ENCODE measurements around the gene AQP2. TPM values are rescaled to one million over a fixed set of nuclear protein-coding genes. Genes with fewer than 3 reads are reported as not detected.

AQP2 gene
- total RNA-seq, 2 experiments from 2014 or later: not detected

- Histone ChIP-seq H3K9me3 (ENCODE audit: low read length) (no peaks in the 10 kb centered on the region), H3K4me2 (ENCODE audit: low read length) (no peak overlapping the region), H2AFZ (ENCODE audit: low read length) (no peak overlapping the region; the same call in 1 of the 2 replicates), H3K9me2 (ENCODE audit: insufficient read depth, low read length) (no peaks in the 10 kb centered on the region), H3K36me3 (ENCODE audit: insufficient read depth, low read length) (no peaks in the 10 kb centered on the region), H3K4me1 (ENCODE audit: insufficient read depth, low read length, poor library complexity, severe bottlenecking) (peaks cover 20% of the 10 kb centered on the region), H3K27ac (ENCODE audit: low read depth, low read length, poor library complexity, severe bottlenecking) (no peak overlapping the region), H3K79me2 (ENCODE audit: insufficient read depth, low read depth, low read length) (no peaks in the 10 kb centered on the region), H3K4me3 (ENCODE audit: low read depth, low read length, poor library complexity, severe bottlenecking) (no peak overlapping the region), H4K20me1 (ENCODE audit: insufficient read depth, low read length) (no peaks in the 10 kb centered on the region)
- intact Hi-C loops (cut with micrococcal nuclease; ENCODE audit: unreplicated experiment): loop anchor here (10.0 kb wide), 1 partner anchor 78 kb away; no protein-coding TSS in a partner anchor
- no peak for DNase-seq (ENCODE audit: low spot score)
- TF ChIP-seq EZH2phosphoT487 (IDR thresholded peaks at IDR 0.05; ENCODE audit: borderline replicate concordance, low read depth, low read length): no peak
- POLR2A ChIA-PET: no interaction called here
- BruUV-seq (replicated peaks): no TSS peak
- CTCF ChIA-PET (ENCODE audit: unreplicated experiment): interaction anchor here (0.5 to 1.0 kb wide), 2 partner anchors 25 to 28 kb away, joined by 3 to 9 read pairs; no protein-coding TSS in a partner anchor
Measured at GRCh38 chr12:49942512-49942893, 8.0 kb upstream of the AQP2 start.

GRCh38 chr12:49942921-49943624, 7.5 kb upstream of the AQP2 start:
- no peak for DNase-seq (ENCODE audit: low spot score)
- Histone ChIP-seq H3K27ac (ENCODE audit: low read depth, low read length, poor library complexity, severe bottlenecking) (no peak overlapping the region), H2AFZ (ENCODE audit: low read length) (no peak overlapping the region), H3K4me3 (ENCODE audit: low read depth, low read length, poor library complexity, severe bottlenecking) (no peak overlapping the region), H3K79me2 (ENCODE audit: insufficient read depth, low read depth, low read length) (no peaks in the 10 kb centered on the region), H3K9me2 (ENCODE audit: insufficient read depth, low read length) (no peaks in the 10 kb centered on the region), H3K36me3 (ENCODE audit: insufficient read depth, low read length) (no peaks in the 10 kb centered on the region), H3K9me3 (ENCODE audit: low read length) (no peaks in the 10 kb centered on the region), H4K20me1 (ENCODE audit: insufficient read depth, low read length) (no peaks in the 10 kb centered on the region), H3K4me2 (ENCODE audit: low read length) (no peak overlapping the region), H3K4me1 (ENCODE audit: insufficient read depth, low read length, poor library complexity, severe bottlenecking) (peaks cover 20% of the 10 kb centered on the region)
- intact Hi-C loops (cut with micrococcal nuclease; ENCODE audit: unreplicated experiment): loop anchor here (10.0 kb wide), 1 partner anchor 78 kb away; no protein-coding TSS in a partner anchor
- no TSS peak for BruUV-seq (replicated peaks)
- TF ChIP-seq EZH2phosphoT487 (IDR thresholded peaks at IDR 0.05; ENCODE audit: borderline replicate concordance, low read depth, low read length) (no peak), CTCF (conservative IDR thresholded peaks at IDR 0.05; ENCODE audit: low read length) (no peak)
- POLR2A ChIA-PET: no interaction called here
- CTCF ChIA-PET (ENCODE audit: unreplicated experiment): interaction anchor here (0.6 to 1.0 kb wide), 2 partner anchors 24 to 25 kb away, joined by 3 to 4 read pairs; no protein-coding TSS in a partner anchor

GRCh38 chr12:49943625-49943960, 6.9 kb upstream of the AQP2 start:
- no peak overlapping the region for H3K27ac ChIP-seq (ENCODE audit: low read depth, low read length, poor library complexity, severe bottlenecking)
- TF ChIP-seq EZH2phosphoT487 (IDR thresholded peaks at IDR 0.05; ENCODE audit: borderline replicate concordance, low read depth, low read length): no peak
- TF ChIP-seq CTCF (conservative IDR thresholded peaks at IDR 0.05; ENCODE audit: low read length): no peak
- H3K4me1 ChIP-seq (ENCODE audit: insufficient read depth, low read length, poor library complexity, severe bottlenecking): peaks cover 20% of the 10 kb centered on the region
- intact Hi-C loops (cut with micrococcal nuclease; ENCODE audit: unreplicated experiment): loop anchor here (10.0 kb wide), 1 partner anchor 79 kb away; no protein-coding TSS in a partner anchor
- ChIA-PET POLR2A (no interaction called here), CTCF (ENCODE audit: unreplicated experiment) (interaction anchor here (1.0 kb wide), 1 partner anchor 24 kb away, joined by 3 read pairs; no protein-coding TSS in a partner anchor)
- no peak overlapping the region for H3K4me2 ChIP-seq (ENCODE audit: low read length)
- H3K36me3 ChIP-seq (ENCODE audit: insufficient read depth, low read length): no peaks in the 10 kb centered on the region
- H4K20me1 ChIP-seq (ENCODE audit: insufficient read depth, low read length): no peaks in the 10 kb centered on the region
- no TSS peak for BruUV-seq (replicated peaks)
- no peaks in the 10 kb centered on the region for H3K9me2 ChIP-seq (ENCODE audit: insufficient read depth, low read length)
- H3K79me2 ChIP-seq (ENCODE audit: insufficient read depth, low read depth, low read length): no peaks in the 10 kb centered on the region
- no peak overlapping the region for H3K4me3 ChIP-seq (ENCODE audit: low read depth, low read length, poor library complexity, severe bottlenecking)
- no peak overlapping the region for H2AFZ ChIP-seq (ENCODE audit: low read length)
- H3K9me3 ChIP-seq (ENCODE audit: low read length): no peaks in the 10 kb centered on the region
- no peak for DNase-seq (ENCODE audit: low spot score)
